OCI-LY3 (cell line): ENCODE measurements around the gene PRIM2.
"Not testable (repeated sequence)": the region's sequence is repeated elsewhere in the genome, so short reads cannot be mapped to it uniquely, and the experiment has no call there.

Source experiments
- H2AFZ ChIP-seq: fragments of 200-600, 300-600 bp; shearing (Covaris generic); 2 replicates; pipeline ENCODE4 v1.6.0; 2014; ENCODE audit warnings: antibody characterized with exemption, low read depth, low read length
- H3K27ac ChIP-seq: fragments of 200-600, 300-600 bp; sonication (generic); 2 replicates; pipeline ENCODE4 v1.5.1; 2014; ENCODE audit warnings: mild to moderate bottlenecking, low read length, moderate library complexity, mixed read lengths
- H3K27me3 ChIP-seq: fragments of 200-600, 300-600 bp; sonication (generic); 2 replicates; pipeline ENCODE4 v1.6.1; 2014; ENCODE audit warnings: low read depth, low read length, mixed read lengths
- H3K36me3 ChIP-seq: fragments of 200-600, 300-600 bp; sonication (generic); replicated peaks from 2 replicates; pipeline ENCODE3; 2014; ENCODE audit warnings: low read depth, low read length, mixed read lengths
- H3K4me1 ChIP-seq: fragments of 300-600, 200-600 bp; sonication (generic); 2 replicates; pipeline ENCODE4 v1.6.1; 2014; ENCODE audit warnings: low read length, mixed read lengths
- H3K4me2 ChIP-seq: fragments of 200-600, 300-600 bp; sonication (generic); 2 replicates; pipeline ENCODE4 v1.6.1; 2014; ENCODE audit warnings: low read length, mixed read lengths
- H3K4me3 ChIP-seq: fragments of 300-600, 200-600 bp; sonication (generic); 2 replicates; pipeline ENCODE4 v1.5.1; 2014; ENCODE audit warnings: antibody characterized with exemption, mild to moderate bottlenecking, low read length, moderate library complexity
- H3K79me2 ChIP-seq: fragments of 300-600, 200-600 bp; shearing (Covaris generic); 2 replicates; pipeline ENCODE4 v1.6.1; 2014; ENCODE audit warnings: mild to moderate bottlenecking, low read length, mixed read lengths
- H3K9ac ChIP-seq: fragments of 300-600, 200-600 bp; shearing (Covaris generic); 2 replicates; pipeline ENCODE4 v1.6.0; 2014; ENCODE audit warnings: mild to moderate bottlenecking, low read length, moderate library complexity
- H3K9me3 ChIP-seq: fragments of 200-600, 300-600 bp; shearing (Covaris generic); 2 replicates; pipeline ENCODE4 v1.6.1; 2014; ENCODE audit warnings: low read length, mixed read lengths; ENCODE audit not compliant: insufficient read depth
- H4K20me1 ChIP-seq: fragments of 200-600, 300-600 bp; sonication (generic); 2 replicates; pipeline ENCODE4 v1.6.1; 2016; ENCODE audit warnings: low read length, mixed read lengths; ENCODE audit not compliant: insufficient read depth
- CTCF ChIP-seq: fragments of 200-600, 300-600 bp; sonication (generic); IDR thresholded peaks from 2 replicates; pipeline ENCODE4 v1.5.1; 2014; ENCODE audit warnings: antibody characterized with exemption, low read length, low read depth
- EZH2phosphoT487 ChIP-seq: fragments of 200-600 bp; shearing (Covaris generic); IDR thresholded peaks from 2 replicates; pipeline ENCODE4 v1.6.1; 2018; ENCODE audit warnings: antibody characterized with exemption, mixed run types, low read depth

The PRIM2 gene, protein sequence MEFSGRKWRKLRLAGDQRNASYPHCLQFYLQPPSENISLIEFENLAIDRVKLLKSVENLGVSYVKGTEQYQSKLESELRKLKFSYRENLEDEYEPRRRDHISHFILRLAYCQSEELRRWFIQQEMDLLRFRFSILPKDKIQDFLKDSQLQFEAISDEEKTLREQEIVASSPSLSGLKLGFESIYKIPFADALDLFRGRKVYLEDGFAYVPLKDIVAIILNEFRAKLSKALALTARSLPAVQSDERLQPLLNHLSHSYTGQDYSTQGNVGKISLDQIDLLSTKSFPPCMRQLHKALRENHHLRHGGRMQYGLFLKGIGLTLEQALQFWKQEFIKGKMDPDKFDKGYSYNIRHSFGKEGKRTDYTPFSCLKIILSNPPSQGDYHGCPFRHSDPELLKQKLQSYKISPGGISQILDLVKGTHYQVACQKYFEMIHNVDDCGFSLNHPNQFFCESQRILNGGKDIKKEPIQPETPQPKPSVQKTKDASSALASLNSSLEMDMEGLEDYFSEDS

DNA sequence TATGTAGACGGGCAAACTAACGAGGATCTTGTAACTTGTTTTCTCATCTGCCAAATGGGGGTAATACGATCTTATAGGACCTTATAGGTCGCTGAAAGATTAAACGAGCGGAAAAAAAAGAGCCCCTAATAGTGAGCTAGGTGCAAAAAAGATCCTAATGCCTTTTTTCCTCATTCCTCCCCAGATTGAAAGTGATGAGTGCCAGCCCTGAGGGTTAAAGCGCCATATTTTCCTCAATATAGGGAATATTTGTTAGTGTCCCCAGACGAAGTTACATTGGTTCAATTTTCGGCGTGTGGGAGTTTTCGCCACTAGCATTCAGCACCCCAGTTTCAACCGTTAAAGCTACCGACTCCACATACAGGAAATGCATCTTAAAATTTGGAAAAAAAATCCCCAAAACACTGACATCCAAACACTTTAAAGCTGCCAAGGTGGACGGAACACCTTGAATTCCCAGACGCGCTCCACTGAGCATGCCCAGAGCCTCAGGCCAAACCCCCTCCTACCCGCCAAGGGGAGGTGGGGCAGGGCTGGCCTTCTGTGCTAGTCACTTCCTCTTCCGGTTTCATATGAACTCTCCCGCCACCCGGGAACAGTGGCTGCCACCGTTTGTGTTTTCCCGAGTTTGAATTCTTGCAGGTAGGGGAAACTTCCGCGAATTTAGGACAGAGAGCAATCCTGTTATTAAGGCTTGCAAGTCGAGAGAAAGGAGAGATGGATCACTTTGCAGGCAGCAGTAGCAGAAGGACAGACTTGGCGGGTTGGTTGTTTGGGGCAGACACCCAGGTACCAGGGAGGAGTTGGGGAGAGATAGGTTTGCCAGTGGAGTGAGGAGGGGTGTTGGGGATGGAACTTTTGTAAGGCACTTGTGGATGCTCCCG lies at the start of gene PRIM2:
Gene PRIM2 (plus strand): TSS at position 571 of the 884 bp plus-strand sequence. CDS start 816 bp downstream, outside the sequence.
- H3K79me2 ChIP-seq = peaks cover 14% of the 10 kb centered on the region
- TF ChIP-seq CTCF (no peak), EZH2phosphoT487 (no peak)

DNA sequence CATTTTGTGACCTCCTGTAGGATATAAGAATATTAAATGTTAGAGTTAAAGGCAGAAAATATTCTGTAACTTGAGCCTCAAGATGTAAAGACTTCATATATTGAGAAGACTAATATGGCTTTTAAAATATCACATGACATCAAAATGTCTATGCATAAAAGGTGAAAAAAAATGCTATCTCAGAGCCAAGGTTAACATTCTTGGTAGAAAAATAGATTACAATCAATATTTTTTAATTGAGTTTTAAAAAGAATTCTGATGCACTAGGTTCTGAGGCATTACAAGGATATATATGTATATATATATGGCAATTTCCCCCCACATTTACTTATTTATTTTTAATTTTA lies 49.2 kb upstream of the PRIM2 start:
- no peak overlapping the region for H3K9ac ChIP-seq
- H3K27me3 ChIP-seq = no peaks in the 10 kb centered on the region
- H3K4me3 ChIP-seq = no peak overlapping the region
- no peak overlapping the region for H3K27ac ChIP-seq
- H3K4me2 ChIP-seq = no peak overlapping the region
- no peaks in the 10 kb centered on the region for H3K79me2 ChIP-seq
- H3K9me3 ChIP-seq = no peaks in the 10 kb centered on the region
- H4K20me1 ChIP-seq = no peaks in the 10 kb centered on the region
- H3K36me3 ChIP-seq = no peaks in the 10 kb centered on the region
- TF ChIP-seq CTCF = no peak
- TF ChIP-seq EZH2phosphoT487 = no peak
- 0 out of 2 replicates have a peak overlapping the region, but pooled peaks have one; percentile 38 for H2AFZ ChIP-seq
- H3K4me1 ChIP-seq = peaks cover 5% of the 10 kb centered on the region; the same call in 1 of the 2 replicates

More for the DNA sequence above, at the start of gene PRIM2:
- H4K20me1 ChIP-seq = no peaks in the 10 kb centered on the region
- peaks cover 36% of the 10 kb centered on the region for H3K36me3 ChIP-seq
- H2AFZ ChIP-seq = peak within 1 kb of the TSS; percentile 96
- peak within 1 kb of the TSS; percentile 71 for H3K4me2 ChIP-seq
- no peaks in the 10 kb centered on the region for H3K27me3 ChIP-seq
- no peaks in the 10 kb centered on the region for H3K9me3 ChIP-seq
- H3K4me1 ChIP-seq = peaks cover 5% of the 10 kb centered on the region
- H3K9ac ChIP-seq = peak within 1 kb of the TSS; percentile 84
- H3K27ac ChIP-seq = peak within 1 kb of the TSS; percentile 56
- H3K4me3 ChIP-seq = peak within 1 kb of the TSS; percentile 88

DNA sequence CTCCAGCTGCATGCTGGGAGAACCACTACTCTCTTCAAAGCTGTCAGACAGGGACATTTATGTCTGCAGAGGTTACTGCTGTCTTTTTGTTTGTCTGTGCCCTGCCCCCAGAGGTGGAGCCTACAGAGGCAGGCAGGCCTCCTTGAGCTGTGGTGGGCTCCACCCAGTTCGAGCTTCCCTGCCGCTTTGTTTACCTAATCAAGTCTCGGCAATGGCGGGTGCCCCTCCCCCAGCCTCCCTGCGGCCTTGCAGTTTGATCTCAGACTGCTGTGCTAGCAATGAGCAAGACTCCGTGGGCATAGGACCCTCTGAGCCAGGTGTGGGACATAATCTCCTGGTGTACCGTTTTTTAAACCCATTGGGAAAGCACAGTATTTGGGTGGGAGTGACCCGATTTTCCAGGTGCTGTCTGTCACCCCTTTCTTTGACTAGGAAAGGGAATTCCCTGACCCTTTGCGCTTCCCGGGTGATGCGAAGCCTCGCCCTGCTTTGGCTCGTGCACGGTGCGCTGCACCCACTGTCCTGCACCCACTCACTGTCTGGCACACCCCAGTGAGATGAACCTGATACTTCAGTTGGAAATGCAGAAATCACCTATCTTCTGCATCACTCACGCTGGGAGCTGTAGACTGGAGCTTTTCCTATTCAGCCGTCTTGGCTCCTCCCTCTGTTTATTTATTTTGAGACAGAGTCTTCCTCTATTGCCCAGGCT lies 43.2 kb upstream of the PRIM2 start:
- H3K4me3 ChIP-seq, H3K9me3 ChIP-seq, H3K79me2 ChIP-seq, H3K9ac ChIP-seq, H2AFZ ChIP-seq, H3K27ac ChIP-seq, H3K4me2 ChIP-seq, H3K36me3 ChIP-seq, H3K4me1 ChIP-seq, H4K20me1 ChIP-seq, H3K27me3 ChIP-seq: not testable (repeated sequence)

DNA sequence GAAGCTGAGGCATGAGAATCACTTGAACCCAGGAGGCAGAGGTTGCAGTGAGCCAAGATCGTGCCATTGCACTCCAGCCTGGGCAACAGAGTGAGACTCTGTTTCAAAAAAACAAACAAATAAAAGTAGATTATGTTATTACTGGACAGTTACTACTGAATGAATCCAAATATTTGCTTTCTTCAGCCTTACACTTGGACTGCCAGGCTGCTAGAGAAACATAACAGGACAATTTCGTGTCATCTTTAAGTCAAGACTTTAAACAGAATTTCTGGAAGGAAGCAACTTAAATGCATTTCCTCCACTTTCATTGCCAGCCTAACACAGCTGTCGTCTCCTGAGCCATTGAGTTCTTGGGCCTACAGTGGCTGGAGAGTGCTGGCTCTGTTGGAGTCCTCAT lies 42.0 kb upstream of the PRIM2 start:
- no peak overlapping the region for H3K9ac ChIP-seq
- no peaks in the 10 kb centered on the region for H3K36me3 ChIP-seq
- TF ChIP-seq EZH2phosphoT487 = no peak
- no peak for TF ChIP-seq CTCF
- no peaks in the 10 kb centered on the region for H3K79me2 ChIP-seq
- no peak overlapping the region for H2AFZ ChIP-seq
- no peaks in the 10 kb centered on the region for H3K27me3 ChIP-seq
- H3K4me3 ChIP-seq = no peak overlapping the region
- H3K4me1 ChIP-seq = no peaks in the 10 kb centered on the region
- no peaks in the 10 kb centered on the region for H3K9me3 ChIP-seq
- no peak overlapping the region for H3K4me2 ChIP-seq
- no peaks in the 10 kb centered on the region for H4K20me1 ChIP-seq
- no peak overlapping the region for H3K27ac ChIP-seq
